HFF-Myc (cell line): ENCODE measurements around the gene SH2D3C.

Experiments used
- DNase-seq: peaks from one replicate; pipeline ENCODE4 v3.0.0-alpha.2; 2011; ENCODE audit warnings: low read depth; ENCODE audit errors: extremely low read depth
- H3K4me3 ChIP-seq: replicated peaks from 2 replicates; pipeline ENCODE4 v1.5.1; 2011; ENCODE audit warnings: low read depth, mild to moderate bottlenecking, control low read depth, low read length
- CTCF ChIP-seq: IDR thresholded peaks from 2 replicates; pipeline ENCODE4 v1.5.1; 2012; ENCODE audit warnings: mild to moderate bottlenecking, low read depth, low read length, control low read depth; ENCODE audit errors: missing control alignments

The SH2D3C gene

GRCh38 chr9:127789179-127789578, 10.7 kb upstream of the SH2D3C start:
- no peak for DNase-seq
- TF ChIP-seq CTCF, result no peak
- no peak overlapping the region for H3K4me3 ChIP-seq

- DNase-seq, result no peak
- H3K4me3 ChIP-seq, result no peak overlapping the region
These were observed 10.0 kb upstream of the SH2D3C start for GRCh38 chr9:127788337-127789011.

GRCh38 chr9:127786773-127787104, 8.3 kb upstream of the SH2D3C start:
- DNase-seq, result no peak

More at GRCh38 chr9:127788337-127789011, 10.0 kb upstream of the SH2D3C start:
- no peak for TF ChIP-seq CTCF

GRCh38 chr9:127785933-127786772, 7.7 kb upstream of the SH2D3C start, which contains the start of gene CDK9:
Gene CDK9 (plus strand): TSS chr9:127786034. CDS start chr9:127786149, 115 bp downstream.
- no peak for TF ChIP-seq CTCF
- peak within 1 kb of the TSS; percentile 86 for H3K4me3 ChIP-seq
- no peak for DNase-seq

More at GRCh38 chr9:127786773-127787104, 8.3 kb upstream of the SH2D3C start:
- peak; percentile 40 for TF ChIP-seq CTCF
- H3K4me3 ChIP-seq, result peak overlapping the region; percentile 86

- peak overlapping the region; percentile 86 for H3K4me3 ChIP-seq
- TF ChIP-seq CTCF, result peak; percentile 74
- no peak for DNase-seq
These were observed 6.8 kb upstream of the SH2D3C start for GRCh38 chr9:127785023-127785932.
